NCI-H345 (cell line): ENCODE data around the gene CALR.

Source experiments
- DNase-seq: peaks from one replicate; lab custom pipeline; 2025; lab: John Stamatoyannopoulos, UW

The CALR gene

DNA sequence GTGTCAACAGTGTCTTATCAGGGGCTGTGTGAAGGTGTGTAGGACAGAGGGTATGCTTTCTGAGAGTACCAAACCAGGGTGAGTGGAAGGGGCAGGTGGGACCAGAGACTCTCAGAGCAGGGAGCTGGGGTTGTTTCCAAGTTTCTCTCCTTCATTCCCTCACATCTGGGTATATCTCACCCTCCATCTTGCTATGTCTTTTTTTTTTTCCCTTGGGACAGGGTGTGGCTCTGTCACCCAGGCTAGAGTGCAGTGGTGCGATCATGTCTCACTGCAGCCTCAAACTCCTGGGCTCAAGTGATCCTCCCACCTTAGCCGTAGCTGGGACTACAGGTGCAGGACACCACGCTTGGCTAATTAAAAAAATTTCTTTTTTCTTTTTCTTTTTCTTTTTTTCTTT is 41.6 kb downstream of the CALR start:
- no peak for DNase-seq

DNA sequence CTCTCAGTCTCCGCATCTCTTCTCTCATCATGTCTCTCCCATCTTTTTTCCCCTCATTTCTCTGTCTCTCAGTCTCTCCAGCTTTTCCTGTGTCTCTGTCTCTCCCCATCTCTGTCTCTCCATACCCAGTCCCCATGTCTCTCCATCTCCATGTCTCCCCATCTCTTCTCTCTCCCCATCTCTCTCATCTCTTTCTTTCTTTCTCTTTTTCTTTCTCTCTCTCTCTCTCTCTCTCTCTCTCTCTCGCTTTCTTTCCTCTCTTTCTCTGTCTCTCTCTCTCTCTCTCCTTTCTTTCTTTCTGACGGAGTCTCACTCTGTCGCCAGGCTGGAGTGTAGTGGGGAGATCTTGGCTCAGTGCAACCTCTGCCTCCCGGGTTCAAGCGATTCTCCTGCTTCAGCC is 44.2 kb downstream of the CALR start:
- DNase-seq: no peak

DNA sequence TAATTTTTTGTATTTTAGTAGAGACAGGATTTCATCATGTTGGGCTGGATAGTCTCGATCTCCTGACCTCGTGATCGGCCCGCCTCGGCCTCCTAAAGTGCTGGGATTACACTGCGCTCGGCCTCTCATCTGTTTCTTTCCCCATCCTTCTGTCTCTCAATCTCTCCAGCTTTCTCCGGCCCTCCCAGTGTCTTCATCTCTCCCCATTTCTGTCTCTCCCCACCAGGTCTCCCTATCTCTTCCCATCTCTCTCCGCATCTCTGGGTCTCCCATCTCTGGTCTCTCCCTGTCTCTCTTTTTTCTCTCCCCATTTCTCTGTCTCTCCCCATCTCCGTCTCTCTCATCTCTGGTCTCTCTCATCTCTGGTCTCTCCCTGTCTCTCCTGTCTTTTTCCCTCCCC is 44.7 kb downstream of the CALR start:
- no peak for DNase-seq

DNA sequence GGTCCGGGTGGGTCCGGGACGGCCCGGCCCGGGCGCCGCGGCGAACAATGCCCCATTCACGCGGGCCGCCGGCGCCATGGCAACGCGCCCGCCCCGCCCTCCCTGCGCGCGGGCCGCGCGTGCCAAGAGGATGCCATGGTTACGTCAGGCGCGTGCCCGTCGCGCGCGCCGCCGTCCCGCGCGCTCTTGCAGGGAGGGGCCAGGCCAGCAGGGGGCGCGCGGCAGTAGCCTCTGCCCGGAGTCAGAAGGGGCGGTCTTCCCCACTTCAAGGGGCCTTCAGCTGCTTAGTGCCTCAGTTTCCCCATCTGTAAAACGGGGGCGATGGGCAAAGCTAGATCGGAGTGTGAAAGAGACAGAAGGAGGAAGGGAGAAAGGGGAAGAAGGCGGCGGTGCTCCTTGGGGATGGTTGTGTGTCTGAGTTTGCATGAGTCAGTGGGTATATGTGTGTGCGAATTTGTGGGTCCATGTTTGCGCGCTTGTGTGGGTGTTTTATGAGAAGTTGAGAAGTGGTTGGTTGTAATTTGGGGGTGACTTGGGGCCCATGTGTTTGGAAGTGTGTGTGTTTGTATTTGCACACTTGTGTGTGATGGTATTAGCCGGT is 45.2 kb downstream of the CALR start:
- peak; percentile 39 for DNase-seq

DNA sequence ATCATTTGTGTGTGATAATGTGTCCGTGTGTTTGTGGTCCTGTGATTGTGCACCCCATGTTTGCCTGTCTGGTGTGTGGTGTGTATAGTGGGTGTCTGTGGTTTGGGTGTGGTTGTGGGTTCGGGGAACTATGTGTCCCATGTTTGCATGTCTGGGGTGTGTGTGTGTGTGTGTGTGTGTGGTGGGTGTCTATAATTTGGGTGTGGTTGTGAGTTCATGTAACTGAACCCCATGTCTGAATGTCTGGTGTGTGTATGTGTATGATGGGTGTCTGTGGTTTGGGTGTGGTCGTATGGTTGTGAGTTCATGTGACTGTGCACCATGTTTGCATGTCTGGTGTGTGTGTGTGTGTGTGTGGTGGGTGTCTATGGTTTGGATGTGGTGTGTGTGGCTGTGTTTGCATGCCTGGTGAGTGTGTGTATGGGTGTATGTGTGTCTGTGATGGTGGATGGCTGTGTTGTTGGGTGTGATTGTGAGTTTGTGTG is 45.8 kb downstream of the CALR start:
- DNase-seq: no peak

DNA sequence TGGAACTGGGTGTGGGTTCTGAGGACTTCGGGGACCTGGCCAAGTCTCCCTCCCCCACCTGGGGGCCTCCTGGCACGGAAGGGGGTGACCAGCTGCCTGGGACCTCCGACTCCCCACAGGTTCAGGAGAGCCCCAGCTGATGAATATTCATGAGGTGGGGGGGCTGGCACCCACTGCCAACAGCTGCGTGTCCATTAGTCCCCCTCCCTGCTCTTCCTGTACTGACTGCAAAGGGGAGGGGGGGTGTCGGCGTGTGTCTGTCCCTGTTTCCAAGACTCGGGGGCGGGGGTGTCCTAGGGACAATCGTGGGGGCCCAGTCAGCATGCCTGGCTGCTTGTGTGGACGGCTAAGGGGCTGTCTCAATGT is 46.3 kb downstream of the CALR start:
- no peak for DNase-seq

DNA sequence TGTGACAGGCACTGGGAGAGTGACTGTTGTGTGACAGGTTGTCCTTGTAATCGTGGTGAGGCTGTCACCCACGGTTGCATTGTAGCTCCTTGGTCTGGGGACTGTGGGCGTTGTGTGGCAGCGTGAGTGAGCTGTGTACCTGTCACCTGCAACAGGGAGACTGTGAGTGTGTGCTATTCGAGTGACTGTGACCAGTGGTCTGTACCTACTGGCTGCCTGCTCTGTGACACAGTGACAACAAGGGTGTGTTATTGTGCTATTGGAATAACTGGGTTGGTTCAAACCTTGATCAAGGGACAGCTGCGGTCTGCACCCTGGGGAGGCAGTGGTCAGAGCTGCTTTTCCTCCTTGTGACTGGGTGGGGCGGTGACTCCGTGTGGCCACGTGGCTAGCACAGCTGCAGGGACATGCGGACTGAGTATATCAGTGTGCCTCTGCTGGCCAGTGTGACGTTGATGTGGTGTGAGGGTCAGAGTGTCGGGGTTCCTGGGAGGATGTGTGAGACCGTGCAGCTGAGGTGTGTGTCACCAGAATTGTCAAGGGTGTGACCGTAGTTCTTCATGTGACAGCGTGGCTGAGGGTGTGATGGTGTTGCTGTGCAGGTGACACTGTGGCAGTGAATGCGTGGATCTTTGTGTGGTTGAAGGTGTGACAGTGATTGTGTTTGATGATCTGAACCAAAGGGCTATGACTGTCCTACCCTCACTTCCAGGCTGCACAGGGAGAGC is 46.8 kb downstream of the CALR start:
- no peak for DNase-seq

DNA sequence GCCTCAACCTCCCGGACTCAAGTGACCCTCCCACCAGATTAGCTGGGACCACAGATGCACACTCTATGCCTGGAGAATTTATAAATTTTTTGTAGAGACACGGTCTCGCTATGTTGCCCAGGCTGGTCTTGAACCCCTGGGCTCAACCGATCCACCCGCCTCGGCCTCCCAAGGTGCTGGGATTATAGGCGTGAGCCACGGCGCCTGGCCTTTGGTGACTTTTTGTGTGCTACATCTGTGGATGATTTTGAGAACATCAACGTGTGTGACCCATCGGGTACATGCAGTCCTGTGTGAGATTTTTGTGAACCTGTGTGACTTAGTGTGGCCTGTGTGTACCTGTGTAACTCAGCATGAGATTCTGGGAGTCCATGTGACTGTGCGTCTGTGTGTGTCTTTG is 48.3 kb downstream of the CALR start:
- no peak for DNase-seq

DNA sequence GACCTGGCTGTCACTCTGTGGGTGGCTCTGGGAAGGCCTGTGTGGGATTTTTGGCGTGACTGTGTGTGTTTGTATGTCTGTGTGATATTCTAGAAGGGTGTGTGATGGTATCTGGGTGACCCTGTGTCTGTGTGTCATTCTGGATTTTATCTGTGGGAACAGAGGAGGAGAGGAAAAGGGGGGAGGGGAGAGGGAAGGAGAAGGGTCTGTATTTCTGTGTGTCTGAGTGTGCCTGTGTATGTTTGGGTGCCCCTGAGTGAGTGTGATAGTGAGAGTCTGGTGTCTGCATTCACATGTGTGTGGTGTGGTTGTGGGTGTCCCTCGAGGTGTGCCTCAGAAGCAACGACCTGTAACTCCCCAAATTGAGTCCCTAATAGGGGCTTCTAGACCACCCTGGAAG is 48.8 kb downstream of the CALR start:
- no peak for DNase-seq

DNA sequence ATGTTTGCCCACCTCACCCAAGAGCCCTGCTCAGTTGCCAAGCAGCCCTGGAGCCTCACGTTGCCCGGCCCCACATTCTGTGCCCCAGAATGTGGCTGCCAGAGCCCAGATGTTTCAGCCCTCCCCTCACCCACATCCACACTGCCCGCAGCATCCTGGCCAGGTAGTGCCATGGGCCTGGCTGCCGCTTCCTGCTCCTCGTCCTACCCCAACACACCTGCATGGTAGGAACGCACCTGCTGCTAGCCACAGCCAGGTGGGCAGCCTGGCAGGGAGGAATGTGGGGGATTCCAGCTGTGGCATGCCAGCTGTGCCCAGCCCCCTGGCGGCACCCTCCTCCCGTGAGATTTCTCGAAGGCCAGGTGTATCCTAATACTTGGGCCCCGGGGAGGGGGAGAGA is 49.4 kb downstream of the CALR start:
- no peak for DNase-seq

DNA sequence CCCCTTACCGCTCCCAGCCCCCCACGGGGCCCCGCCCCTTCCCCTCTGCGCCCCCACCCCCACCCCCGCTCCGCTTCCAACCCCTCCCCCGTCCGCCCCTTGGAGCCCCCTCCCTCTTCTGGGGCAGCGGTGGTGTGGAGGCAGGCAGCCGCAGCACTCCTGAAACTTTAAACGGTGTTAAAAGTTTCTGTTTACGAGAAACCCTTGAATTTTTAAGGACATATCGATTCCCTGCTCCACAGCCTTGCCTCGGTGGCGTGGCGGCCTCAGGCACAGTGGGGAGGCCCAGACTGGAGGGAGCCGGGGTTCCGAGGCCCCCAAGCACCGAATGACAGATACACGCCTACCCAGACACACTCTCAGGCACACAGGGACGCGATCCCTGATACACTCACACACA is 52.0 kb downstream of the CALR start:
- DNase-seq: no peak

DNA sequence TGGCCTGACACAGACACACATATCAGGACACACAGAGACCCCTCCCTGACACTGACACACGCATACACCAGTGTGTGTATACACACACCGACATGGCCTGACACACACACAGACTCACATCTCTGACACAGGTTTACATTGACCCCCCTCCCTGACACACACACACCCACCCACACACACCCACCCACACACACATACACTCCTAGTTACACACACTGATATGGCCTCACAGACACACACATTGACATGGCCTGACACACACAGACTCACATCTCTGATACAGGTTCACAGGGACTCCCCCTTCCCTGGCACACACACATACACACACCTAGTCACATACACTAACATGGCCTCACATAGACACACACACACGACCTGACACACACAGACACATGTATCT is 52.4 kb downstream of the CALR start:
- no peak for DNase-seq

DNA sequence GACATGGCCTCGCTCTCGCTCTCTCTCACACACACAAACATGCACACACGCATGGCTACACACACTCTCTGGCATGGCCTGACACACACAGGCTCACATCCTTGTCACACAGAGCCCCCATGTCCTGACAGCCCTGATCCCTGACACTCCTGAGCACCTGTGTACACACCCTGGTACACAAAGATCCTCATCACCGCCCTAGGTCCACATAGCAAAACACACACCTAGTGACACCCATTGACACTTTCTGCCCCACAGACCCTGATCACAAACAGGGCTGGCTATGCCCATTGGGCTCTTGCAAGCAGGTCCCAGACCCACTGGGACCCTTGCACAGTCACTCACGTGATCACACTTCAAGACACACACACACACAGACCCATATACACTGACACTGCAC is 52.9 kb downstream of the CALR start:
- no peak for DNase-seq

DNA sequence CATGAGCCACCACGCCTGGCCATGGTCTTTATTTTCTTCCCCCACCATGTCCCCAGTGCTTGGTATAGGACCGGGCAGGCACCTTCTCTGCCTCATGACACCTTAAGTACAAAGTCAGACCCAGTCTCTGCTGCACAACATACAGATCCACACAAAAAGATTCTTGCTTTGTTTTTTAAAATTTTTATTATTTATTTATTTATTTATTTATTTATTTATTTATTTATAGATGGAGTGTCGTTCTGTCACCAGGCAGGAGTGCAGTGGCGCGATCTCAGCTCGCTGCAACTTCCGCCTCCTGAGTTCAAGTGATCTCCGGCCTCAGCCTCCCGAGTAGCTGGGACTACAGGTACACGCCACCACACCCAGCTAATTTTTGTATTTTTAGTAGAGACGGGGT is 54.3 kb downstream of the CALR start:
- no peak for DNase-seq

DNA sequence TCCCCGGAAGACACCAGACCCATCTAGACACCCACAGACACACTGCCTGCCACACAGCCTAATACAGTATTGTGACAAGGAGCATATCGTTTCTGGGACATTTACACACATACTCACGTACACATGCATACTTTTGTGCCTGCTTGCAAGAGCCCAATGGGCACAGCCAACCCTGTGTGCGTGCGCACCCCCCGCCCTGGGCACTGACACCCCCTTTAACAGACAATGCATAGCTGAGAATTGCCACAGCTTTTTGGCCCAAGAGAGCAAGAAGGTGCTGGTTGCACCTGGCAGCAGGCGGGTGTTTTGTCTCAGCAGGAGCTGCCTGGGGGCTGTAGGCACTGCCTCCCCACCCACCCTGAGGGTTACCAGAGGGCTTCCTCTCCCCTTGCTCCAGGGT is 55.2 kb downstream of the CALR start:
- no peak for DNase-seq
